Memory B cell (primary cell): ENCODE data around the gene CAP1.
A peak's percentile ranks its signal among the peaks of the same experiment; 100 is the strongest.
"Not testable (repeated sequence)": the region's sequence is repeated elsewhere in the genome, so short reads cannot be mapped to it uniquely, and the experiment has no call there.

Source experiments
- ATAC-seq: fragments of 150-1000 bp; cut with Tn5 transposase; 2 replicates; pipeline ENCODE4 v1.10.0; 2021; ENCODE audit warnings: low read depth, mild to moderate bottlenecking, moderate library complexity
- DNase-seq, 2 donors: peaks; one replicate each; pipeline ENCODE4 v3.0.0; 2022; ENCODE audit warnings: low spot score in 2 of 2
- H3K27ac Mint-ChIP-seq: one replicate; pipeline ENCODE4 v1.8.0; 2022; ENCODE audit warnings: mild to moderate bottlenecking, moderate library complexity, mixed read lengths
- H3K27me3 Mint-ChIP-seq: one replicate; pipeline ENCODE4 v1.8.0; 2022; ENCODE audit warnings: mixed read lengths
- H3K36me3 Mint-ChIP-seq: one replicate; pipeline ENCODE4 v1.8.0; 2022; ENCODE audit warnings: mild to moderate bottlenecking, mixed read lengths
- H3K4me1 Mint-ChIP-seq: one replicate; pipeline ENCODE4 v1.8.0; 2022; ENCODE audit warnings: mixed read lengths
- H3K4me3 Mint-ChIP-seq: one replicate; pipeline ENCODE4 v1.8.0; 2022; ENCODE audit warnings: mild to moderate bottlenecking, moderate library complexity, mixed read lengths
- H3K9me3 Mint-ChIP-seq: one replicate; pipeline ENCODE4 v1.8.0; 2022; ENCODE audit warnings: mixed read lengths

Gene CAP1

GRCh38 chr1:40040511-40041465, at the start of gene CAP1:
Gene CAP1 (plus strand): TSS chr1:40040729. CDS start chr1:40059347, 18,618 bp downstream.
- DNase-seq (peak; percentile 98 to 100), ATAC-seq (peak; percentile 82)
- Mint-ChIP-seq H3K27ac (peak within 1 kb of the TSS; percentile 94), H3K4me3 (peak within 1 kb of the TSS; percentile 92), H3K4me1 (peaks cover 44% of the 10 kb centered on the region), H3K27me3 (no peaks in the 10 kb centered on the region), H3K9me3 (no peaks in the 10 kb centered on the region), H3K36me3 (peaks cover 14% of the 10 kb centered on the region)

- H3K4me3 Mint-ChIP-seq: no peak overlapping the region
- no peaks in the 10 kb centered on the region for H3K27me3 Mint-ChIP-seq
- no peak overlapping the region for H3K27ac Mint-ChIP-seq
- H3K9me3 Mint-ChIP-seq: no peaks in the 10 kb centered on the region
- DNase-seq (no peak), ATAC-seq (no peak)
- no peaks in the 10 kb centered on the region for H3K36me3 Mint-ChIP-seq
- peaks cover 22% of the 10 kb centered on the region for H3K4me1 Mint-ChIP-seq
These were observed 48.3 kb upstream of the CAP1 start for GRCh38 chr1:39992234-39992633.

- H3K4me1 Mint-ChIP-seq: peaks cover 22% of the 10 kb centered on the region
- H3K36me3 Mint-ChIP-seq: no peaks in the 10 kb centered on the region
- ATAC-seq (no peak), DNase-seq (no peak)
- no peaks in the 10 kb centered on the region for H3K9me3 Mint-ChIP-seq
- H3K27ac Mint-ChIP-seq: no peak overlapping the region
- no peak overlapping the region for H3K4me3 Mint-ChIP-seq
- H3K27me3 Mint-ChIP-seq: no peaks in the 10 kb centered on the region
These were observed 47.6 kb upstream of the CAP1 start for GRCh38 chr1:39992888-39993287.

- peak; percentile 100 for ATAC-seq
- Mint-ChIP-seq H3K9me3 (no peaks in the 10 kb centered on the region), H3K27ac (peak overlapping the region; percentile 54), H3K4me3 (peak overlapping the region; percentile 54), H3K36me3 (no peaks in the 10 kb centered on the region), H3K27me3 (no peaks in the 10 kb centered on the region), H3K4me1 (peaks cover 18% of the 10 kb centered on the region)
- DNase-seq: peak; percentile 28 to 32
These were observed 44.5 kb upstream of the CAP1 start for GRCh38 chr1:39995973-39996393.

GRCh38 chr1:39996396-39997004, 44.0 kb upstream of the CAP1 start:
- Mint-ChIP-seq H3K27ac (peak overlapping the region; percentile 54), H3K9me3 (no peaks in the 10 kb centered on the region), H3K36me3 (no peaks in the 10 kb centered on the region), H3K4me3 (no peak overlapping the region), H3K27me3 (no peaks in the 10 kb centered on the region), H3K4me1 (peaks cover 22% of the 10 kb centered on the region)
- DNase-seq: no peak
- ATAC-seq: no peak

- H3K4me1 Mint-ChIP-seq: peaks cover 32% of the 10 kb centered on the region
- H3K27me3 Mint-ChIP-seq: no peaks in the 10 kb centered on the region
- H3K9me3 Mint-ChIP-seq: peaks cover 3% of the 10 kb centered on the region
- no peak for ATAC-seq
- H3K4me3 Mint-ChIP-seq: no peak overlapping the region
- no peaks in the 10 kb centered on the region for H3K36me3 Mint-ChIP-seq
- H3K27ac Mint-ChIP-seq: no peak overlapping the region
- no peak for DNase-seq
These were observed 39.1 kb upstream of the CAP1 start for GRCh38 chr1:40001456-40001855.

GRCh38 chr1:40003156-40004093, 37.1 kb upstream of the CAP1 start:
- H3K4me3 Mint-ChIP-seq: peak overlapping the region; percentile 78
- DNase-seq (no peak), ATAC-seq (peak; percentile 96)
- H3K9me3 Mint-ChIP-seq: peaks cover 3% of the 10 kb centered on the region
- H3K4me1 Mint-ChIP-seq: peaks cover 31% of the 10 kb centered on the region
- H3K36me3 Mint-ChIP-seq: no peaks in the 10 kb centered on the region
- H3K27me3 Mint-ChIP-seq: no peaks in the 10 kb centered on the region
- peak overlapping the region; percentile 76 for H3K27ac Mint-ChIP-seq

- Mint-ChIP-seq H3K27me3 (no peaks in the 10 kb centered on the region), H3K4me1 (peaks cover 34% of the 10 kb centered on the region), H3K36me3 (no peaks in the 10 kb centered on the region), H3K4me3 (no peak overlapping the region), H3K9me3 (peaks cover 4% of the 10 kb centered on the region), H3K27ac (no peak overlapping the region)
- ATAC-seq (no peak), DNase-seq (no peak)
These were observed 35.7 kb upstream of the CAP1 start for GRCh38 chr1:40004857-40005256.

- H3K36me3 Mint-ChIP-seq: not testable (repeated sequence)
- peaks cover 23% of the 10 kb centered on the region for H3K4me1 Mint-ChIP-seq
These were observed 33.0 kb upstream of the CAP1 start for GRCh38 chr1:40007481-40008034.

GRCh38 chr1:40011198-40011597, 29.3 kb upstream of the CAP1 start:
- Mint-ChIP-seq H3K4me1 (peaks cover 21% of the 10 kb centered on the region), H3K9me3 (peaks cover 6% of the 10 kb centered on the region), H3K36me3 (no peaks in the 10 kb centered on the region), H3K27me3 (no peaks in the 10 kb centered on the region), H3K27ac (no peak overlapping the region), H3K4me3 (no peak overlapping the region)
- DNase-seq (no peak), ATAC-seq (no peak)

More at GRCh38 chr1:40007481-40008034, 33.0 kb upstream of the CAP1 start:
- not testable (repeated sequence) for H3K27ac Mint-ChIP-seq, DNase-seq, H3K27me3 Mint-ChIP-seq, H3K9me3 Mint-ChIP-seq, H3K4me3 Mint-ChIP-seq, ATAC-seq

GRCh38 chr1:40014253-40014706, 26.2 kb upstream of the CAP1 start:
- H3K4me3 Mint-ChIP-seq: no peak overlapping the region

GRCh38 chr1:40014812-40015594, 25.5 kb upstream of the CAP1 start:
- H3K4me1 Mint-ChIP-seq: peaks cover 12% of the 10 kb centered on the region
- no peaks in the 10 kb centered on the region for H3K27me3 Mint-ChIP-seq
- peak overlapping the region; percentile 63 for H3K27ac Mint-ChIP-seq
- H3K9me3 Mint-ChIP-seq: peaks cover 4% of the 10 kb centered on the region
- ATAC-seq (no peak), DNase-seq (no peak)
- H3K36me3 Mint-ChIP-seq: no peaks in the 10 kb centered on the region
- H3K4me3 Mint-ChIP-seq: no peak overlapping the region

More at GRCh38 chr1:40014253-40014706, 26.2 kb upstream of the CAP1 start:
- no peaks in the 10 kb centered on the region for H3K36me3 Mint-ChIP-seq
- no peak overlapping the region for H3K27ac Mint-ChIP-seq
- ATAC-seq (peak; percentile 91), DNase-seq (no peak)
- peaks cover 6% of the 10 kb centered on the region for H3K9me3 Mint-ChIP-seq
- peaks cover 15% of the 10 kb centered on the region for H3K4me1 Mint-ChIP-seq
- no peaks in the 10 kb centered on the region for H3K27me3 Mint-ChIP-seq
